Neural progenitor cell (in vitro differentiated cells): ENCODE results near the gene WDTC1. TPM values are rescaled to one million over a fixed set of nuclear protein-coding genes. Genes with fewer than 3 reads are reported as not detected.

Source experiments
- DNase-seq: peaks from one replicate; pipeline ENCODE4 v3.0.0-alpha.2; 2016; ENCODE audit warnings: low spot score
- H2AFZ ChIP-seq: fragments of 200-600 bp; sonication (generic); replicated peaks from 2 replicates; pipeline ENCODE4 v1.6.1; 2016; ENCODE audit warnings: antibody characterized with exemption
- H3F3A ChIP-seq: fragments of 200-600 bp; sonication (generic); 2 replicates; pipeline ENCODE4 v1.6.1; 2016; ENCODE audit warnings: antibody characterized with exemption, low read depth
- H3K27ac ChIP-seq: fragments of 200-600 bp; sonication (generic); 2 replicates; pipeline ENCODE4 v1.5.1; 2016; ENCODE audit warnings: mild to moderate bottlenecking
- H3K27me3 ChIP-seq: fragments of 200-600 bp; sonication (generic); 2 replicates; pipeline ENCODE4 v1.6.1; 2016; ENCODE audit warnings: mild to moderate bottlenecking, moderate library complexity
- H3K36me3 ChIP-seq: fragments of 200-600 bp; sonication (generic); 2 replicates; pipeline ENCODE4 v1.5.1; 2016
- H3K4me1 ChIP-seq: fragments of 200-600 bp; sonication (generic); 2 replicates; pipeline ENCODE4 v1.6.1; 2016; ENCODE audit warnings: mixed run types
- H3K4me2 ChIP-seq: fragments of 200-600 bp; sonication (generic); 2 replicates; pipeline ENCODE4 v1.6.1; 2016
- H3K4me3 ChIP-seq: fragments of 200-600 bp; sonication (generic); 2 replicates; pipeline ENCODE4 v1.5.1; 2016
- H3K79me2 ChIP-seq: fragments of 200-600 bp; sonication (generic); 2 replicates; pipeline ENCODE4 v1.6.1; 2016; ENCODE audit warnings: low read depth
- H3K9ac ChIP-seq: fragments of 200-600 bp; sonication (generic); 2 replicates; pipeline ENCODE4 v1.6.1; 2016
- H3K9me3 ChIP-seq: fragments of 200-600 bp; sonication (generic); 2 replicates; pipeline ENCODE4 v1.5.1; 2016; ENCODE audit warnings: low read depth
- H4K20me1 ChIP-seq: fragments of 200-600 bp; sonication (generic); 2 replicates; pipeline ENCODE4 v1.6.1; 2016; ENCODE audit warnings: low read depth
- H3K27ac Mint-ChIP-seq: 3 replicates; pipeline ENCODE4 v1.8.0; 2021; ENCODE audit warnings: mixed read lengths
- H3K27me3 Mint-ChIP-seq: 2 replicates; pipeline ENCODE4 v1.8.0; 2022; ENCODE audit warnings: low read depth, mild to moderate bottlenecking, inconsistent platforms, moderate library complexity, mixed read lengths; ENCODE audit not compliant: insufficient read depth
- H3K36me3 Mint-ChIP-seq: 3 replicates; pipeline ENCODE4 v1.8.0; 2021; ENCODE audit warnings: mixed read lengths
- H3K4me1 Mint-ChIP-seq: 3 replicates; pipeline ENCODE4 v1.8.0; 2021; ENCODE audit warnings: mixed read lengths
- H3K4me3 Mint-ChIP-seq: 3 replicates; pipeline ENCODE4 v1.8.0; 2021; ENCODE audit warnings: mild to moderate bottlenecking, moderate library complexity, mixed read lengths
- H3K9me3 Mint-ChIP-seq: 3 replicates; pipeline ENCODE4 v1.8.0; 2020; ENCODE audit warnings: mixed read lengths
- CTCF ChIP-seq: fragments of 200-600 bp; sonication (generic); IDR thresholded peaks from 2 replicates; pipeline ENCODE4 v1.5.1; 2017; ENCODE audit warnings: antibody characterized with exemption, mild to moderate bottlenecking
- EZH2 ChIP-seq: fragments of 200-600 bp; sonication (generic); IDR thresholded peaks from 2 replicates; pipeline ENCODE4 v1.6.1; 2017; ENCODE audit warnings: antibody characterized with exemption, mild to moderate bottlenecking, moderate library complexity
- EZH2phosphoT487 ChIP-seq: fragments of 200-600 bp; sonication (generic); IDR thresholded peaks from 2 replicates; pipeline ENCODE4 v1.6.1; 2017; ENCODE audit warnings: antibody characterized with exemption
- total RNA-seq: library from RNA; depleted of rRNA; stranded (reverse); fragments of >200 nt; gene quantifications from 2 replicates; pipeline ENCODE4 v1.2.3, GENCODE V29; 2015; ENCODE audit warnings: low replicate concordance

Gene WDTC1
- total RNA-seq, 1 donor from 2014 or later, result 17.8 TPM

GRCh38 chr1:27346991-27347624 lies 112.7 kb downstream of the WDTC1 start:
- Histone ChIP-seq H3K79me2 (no peaks in the 10 kb centered on the region), H4K20me1 (no peaks in the 10 kb centered on the region), H3F3A (peaks cover 31% of the 10 kb centered on the region), H3K4me3 (no peak overlapping the region), H3K36me3 (no peaks in the 10 kb centered on the region), H3K9me3 (no peaks in the 10 kb centered on the region), H3K4me1 (peaks cover 23% of the 10 kb centered on the region), H3K27me3 (peaks cover 14% of the 10 kb centered on the region), H3K27ac (no peak overlapping the region), H2AFZ (no peak overlapping the region), H3K4me2 (no peak overlapping the region), H3K9ac (no peak overlapping the region)
- H3K27ac Mint-ChIP-seq, result no peak overlapping the region
- peaks cover 31% of the 10 kb centered on the region for H3K4me1 Mint-ChIP-seq
- TF ChIP-seq CTCF (no peak), EZH2phosphoT487 (no peak), EZH2 (no peak)
- no peak for DNase-seq
- no peaks in the 10 kb centered on the region for H3K36me3 Mint-ChIP-seq
- peaks cover 36% of the 10 kb centered on the region for H3K27me3 Mint-ChIP-seq
- no peak overlapping the region for H3K4me3 Mint-ChIP-seq
- no peaks in the 10 kb centered on the region for H3K9me3 Mint-ChIP-seq

- Histone ChIP-seq H4K20me1 (no peaks in the 10 kb centered on the region), H3K27me3 (peaks cover 14% of the 10 kb centered on the region), H2AFZ (peak overlapping the region; percentile 66), H3K9me3 (no peaks in the 10 kb centered on the region), H3K4me3 (peak overlapping the region; percentile 50), H3K9ac (no peak overlapping the region), H3F3A (peaks cover 26% of the 10 kb centered on the region), H3K4me1 (peaks cover 11% of the 10 kb centered on the region), H3K4me2 (peak overlapping the region; percentile 90), H3K36me3 (no peaks in the 10 kb centered on the region), H3K79me2 (no peaks in the 10 kb centered on the region), H3K27ac (no peak overlapping the region)
- Mint-ChIP-seq H3K4me1 (peaks cover 19% of the 10 kb centered on the region), H3K27me3 (peaks cover 34% of the 10 kb centered on the region), H3K36me3 (no peaks in the 10 kb centered on the region), H3K9me3 (no peaks in the 10 kb centered on the region), H3K4me3 (peak overlapping the region; percentile 76), H3K27ac (no peak overlapping the region)
- DNase-seq, result peak; percentile 84
- TF ChIP-seq CTCF (no peak), EZH2 (no peak), EZH2phosphoT487 (no peak)
Observed at GRCh38 chr1:27348861-27349783, 114.7 kb downstream of the WDTC1 start.

- Histone ChIP-seq H3K9me3 (no peaks in the 10 kb centered on the region), H3K36me3 (no peaks in the 10 kb centered on the region), H3K4me1 (peaks cover 11% of the 10 kb centered on the region), H4K20me1 (no peaks in the 10 kb centered on the region), H3K27me3 (peaks cover 14% of the 10 kb centered on the region), H3F3A (peaks cover 26% of the 10 kb centered on the region), H3K79me2 (no peaks in the 10 kb centered on the region), H2AFZ (peak overlapping the region; percentile 66), H3K9ac (no peak overlapping the region), H3K4me3 (peak overlapping the region; percentile 50), H3K4me2 (peak overlapping the region; percentile 90), H3K27ac (no peak overlapping the region)
- Mint-ChIP-seq H3K27me3 (peaks cover 34% of the 10 kb centered on the region), H3K27ac (no peak overlapping the region), H3K9me3 (no peaks in the 10 kb centered on the region), H3K36me3 (no peaks in the 10 kb centered on the region), H3K4me1 (peaks cover 19% of the 10 kb centered on the region), H3K4me3 (peak overlapping the region; percentile 81)
- DNase-seq, result peak; percentile 92
- TF ChIP-seq CTCF (no peak), EZH2phosphoT487 (peak; percentile 30), EZH2 (peak; percentile 38)
Observed at GRCh38 chr1:27349784-27350662, 115.6 kb downstream of the WDTC1 start.
